Left cardiac atrium (tissue), 4 donors: Measurements from ENCODE around the gene PPP1R14B. TPM values are rescaled to one million over a fixed set of nuclear protein-coding genes. Genes with fewer than 3 reads are reported as not detected.
A peak's percentile ranks its signal among the peaks of the same experiment; 100 is the strongest.

ENCODE experiments used
- ATAC-seq, 2 donors: fragments of 200-7000 bp; cut with Tn5 transposase; one replicate each; pipeline ENCODE4 v1.9.1; 2020; ENCODE audit warnings: mild to moderate bottlenecking in 2 of 2, moderate library complexity in 2 of 2
- DNase-seq: peaks from one replicate; pipeline ENCODE4 v3.0.0-alpha.2; 2020
- intact Hi-C, 2 donors: fragments of 100-400 bp; cut with DNase I; formaldehyde crosslinking; loops; one replicate each; pipeline versions ENCODE4 v1.14.1 to v1.15.1; 2022 to 2023
- total RNA-seq, 2 donors: library from RNA; stranded (reverse); fragmentation: NEBNext Ultra II Directional; extraction: Animal tissue kit (Norgen Biotek cat#: 25700); gene quantifications; one replicate each; pipeline ENCODE4 v1.2.1, GENCODE V29; 2021
- donor health status: DM: no; HTN: yes; CAD: no.
- donor health status: DM: no; HTN: yes; CAD: no; lungs with severe emphysema.
- donor health status: DM: yes; HTN: yes; CAD: no.
- donor health status: Dilated cardiomyopathy.

Gene PPP1R14B
- total RNA-seq, 2 donors from 2014 or later = 122 to 135 TPM

- DNase-seq (no peak), ATAC-seq (no peak)
- intact Hi-C loops = no loop called here
These were observed 8.7 kb downstream of the PPP1R14B start for GRCh38 chr11:64238076-64238475.

DNA sequence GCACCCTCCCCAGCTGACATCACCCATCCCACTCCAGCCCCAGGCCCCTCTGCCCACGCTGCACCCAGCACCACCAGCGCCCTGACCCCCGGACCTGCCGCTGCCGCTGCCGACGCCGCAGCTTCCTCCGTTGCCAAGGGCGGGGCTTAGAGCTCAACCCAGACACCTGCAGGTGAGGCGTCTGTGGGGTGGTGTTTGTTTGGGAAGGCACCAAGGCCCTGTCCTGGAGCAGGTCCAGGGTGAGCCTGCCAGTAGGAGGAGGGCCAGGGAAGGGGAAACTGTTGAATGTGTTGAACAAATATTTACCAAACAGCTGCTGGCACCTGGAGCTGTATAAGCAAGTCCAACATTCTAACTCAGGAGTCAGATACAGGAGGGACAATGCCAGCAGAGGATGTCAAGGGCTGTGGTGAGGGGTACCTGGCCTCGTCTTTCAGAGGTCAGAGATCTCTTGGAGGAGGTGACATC is 9.2 kb downstream of the PPP1R14B start:
- ATAC-seq = no peak
- no peak for DNase-seq
- intact Hi-C loops = no loop called here

GRCh38 chr11:64235437-64236161 is 11.1 kb downstream of the PPP1R14B start:
- no peak for ATAC-seq
- intact Hi-C loops = no loop called here
- no peak for DNase-seq

- ATAC-seq (peak; percentile 27 to 35), DNase-seq (no peak)
- intact Hi-C loops = no loop called here
These were observed 11.9 kb downstream of the PPP1R14B start for GRCh38 chr11:64234647-64235379.

- intact Hi-C loops = no loop called here
- ATAC-seq (peak; percentile 67 to 76), DNase-seq (peak; percentile 84)
These were observed 12.7 kb downstream of the PPP1R14B start, which contains the start of gene VEGFB for GRCh38 chr11:64233913-64234586. VEGFB (plus strand) TSS chr11:64234584; CDS start chr11:64234834, 250 bp downstream.

GRCh38 chr11:64232967-64233315 is 13.8 kb downstream of the PPP1R14B start:
- DNase-seq (no peak), ATAC-seq (no peak)
- intact Hi-C loops = no loop called here

DNA sequence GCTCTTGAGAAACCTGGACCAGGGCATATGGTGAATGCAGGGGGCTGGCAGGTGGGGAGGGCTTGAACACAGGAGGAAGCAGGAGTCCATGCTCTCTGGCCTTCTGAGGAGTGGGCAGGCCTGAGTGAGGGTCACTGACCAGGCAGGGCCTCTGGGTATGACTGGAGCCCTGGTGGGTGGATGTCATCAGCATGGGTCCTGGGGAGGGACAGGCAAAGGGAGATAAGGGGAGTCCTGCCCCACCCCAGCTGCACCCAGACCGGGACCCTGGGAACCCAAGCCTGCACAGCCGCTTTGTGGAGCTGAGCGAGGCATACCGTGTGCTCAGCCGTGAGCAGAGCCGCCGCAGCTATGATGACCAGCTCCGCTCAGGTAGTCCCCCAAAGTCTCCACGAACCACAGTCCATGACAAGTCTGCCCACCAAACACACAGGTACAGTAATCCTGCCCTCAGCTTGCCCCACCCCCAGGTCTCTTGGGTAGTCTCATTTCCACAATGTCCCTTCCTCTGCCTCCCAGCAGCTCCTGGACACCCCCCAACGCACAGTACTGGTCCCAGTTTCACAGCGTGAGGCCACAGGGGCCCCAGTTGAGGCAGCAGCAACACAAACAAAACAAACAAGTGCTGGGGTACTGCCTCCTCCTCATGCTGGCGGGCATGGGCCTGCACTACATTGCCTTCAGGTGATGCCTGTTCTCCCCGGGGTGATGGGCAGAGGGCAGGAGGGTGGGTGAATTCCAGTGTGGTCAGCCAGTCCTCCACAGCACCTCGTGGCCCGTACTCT is 14.4 kb downstream of the PPP1R14B start:
- ATAC-seq = no peak
- no peak for DNase-seq
- intact Hi-C loops = no loop called here

- DNase-seq = no peak
- intact Hi-C loops = no loop called here
These were observed 15.2 kb downstream of the PPP1R14B start for GRCh38 chr11:64231546-64231945.

DNA sequence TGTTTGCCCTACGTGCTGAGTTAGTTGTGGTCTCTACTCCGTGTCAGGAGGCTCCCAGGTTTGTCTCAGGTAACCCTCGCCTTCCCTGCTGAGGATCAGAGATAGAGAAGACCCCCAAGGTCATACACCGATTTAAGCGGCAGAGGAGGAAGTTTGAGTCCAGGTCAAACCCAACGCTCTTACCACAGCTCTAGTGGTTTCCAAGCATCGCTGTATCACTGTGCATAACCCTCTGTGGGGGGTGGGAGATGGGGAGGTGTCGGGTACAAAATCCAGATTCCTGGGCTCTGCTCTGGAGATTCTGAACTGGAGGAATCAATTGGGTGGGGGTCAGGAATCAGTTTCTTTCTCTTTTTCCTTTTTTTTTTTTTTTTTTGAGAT is 15.8 kb downstream of the PPP1R14B start:
- DNase-seq = no peak
- intact Hi-C loops = no loop called here
- ATAC-seq = no peak

More at GRCh38 chr11:64231546-64231945, 15.2 kb downstream of the PPP1R14B start:
- no peak for ATAC-seq

DNA sequence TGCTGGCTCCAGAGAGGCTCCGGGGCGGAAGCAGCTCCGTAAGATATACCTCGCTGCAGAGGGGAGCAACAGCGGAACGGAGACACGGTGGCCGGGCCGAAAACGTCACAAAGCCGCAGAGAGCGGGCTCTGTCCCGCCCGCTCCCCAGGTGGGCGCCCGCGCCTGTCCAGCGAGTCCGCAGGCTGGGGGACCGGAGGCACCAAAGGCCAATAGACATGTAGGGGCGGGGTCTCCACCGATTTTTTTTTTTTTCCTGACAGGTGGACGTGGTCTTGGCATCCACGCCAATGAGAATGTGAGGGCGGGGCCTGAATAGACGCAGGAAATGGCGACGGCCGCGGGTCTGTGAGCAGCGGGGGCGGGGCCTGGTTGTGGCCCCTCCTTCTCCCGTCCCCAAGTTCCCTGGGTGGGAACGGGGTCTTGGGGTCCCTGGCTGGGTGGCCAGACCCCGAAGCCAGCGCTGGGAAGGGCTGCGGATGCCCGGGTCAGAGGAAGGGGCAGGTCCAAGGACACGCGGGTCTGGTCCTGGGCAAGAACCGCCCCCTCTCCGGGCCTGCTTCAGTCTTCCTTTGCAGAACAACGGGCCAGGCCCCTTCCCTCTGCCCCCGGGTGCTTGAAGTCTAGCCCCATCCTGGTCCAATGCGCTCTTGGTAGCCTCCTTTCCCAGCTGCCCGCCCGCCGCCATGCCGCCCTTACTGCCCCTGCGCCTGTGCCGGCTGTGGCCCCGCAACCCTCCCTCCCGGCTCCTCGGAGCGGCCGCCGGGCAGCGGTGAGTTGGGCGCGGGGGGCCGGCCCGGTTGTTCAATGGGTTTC is 16.4 kb downstream of the PPP1R14B start, which contains the start of gene DNAJC4:
TSS of gene DNAJC4 (plus strand) at position 378 of the 814 bp plus-strand sequence. CDS start at position 685, 307 bp downstream.
- intact Hi-C loops = no loop called here
- ATAC-seq (peak; percentile 60 to 66), DNase-seq (peak; percentile 95)

- DNase-seq (no peak), ATAC-seq (no peak)
- intact Hi-C loops = no loop called here
These were observed 17.0 kb downstream of the PPP1R14B start for GRCh38 chr11:64229744-64230170.

DNA sequence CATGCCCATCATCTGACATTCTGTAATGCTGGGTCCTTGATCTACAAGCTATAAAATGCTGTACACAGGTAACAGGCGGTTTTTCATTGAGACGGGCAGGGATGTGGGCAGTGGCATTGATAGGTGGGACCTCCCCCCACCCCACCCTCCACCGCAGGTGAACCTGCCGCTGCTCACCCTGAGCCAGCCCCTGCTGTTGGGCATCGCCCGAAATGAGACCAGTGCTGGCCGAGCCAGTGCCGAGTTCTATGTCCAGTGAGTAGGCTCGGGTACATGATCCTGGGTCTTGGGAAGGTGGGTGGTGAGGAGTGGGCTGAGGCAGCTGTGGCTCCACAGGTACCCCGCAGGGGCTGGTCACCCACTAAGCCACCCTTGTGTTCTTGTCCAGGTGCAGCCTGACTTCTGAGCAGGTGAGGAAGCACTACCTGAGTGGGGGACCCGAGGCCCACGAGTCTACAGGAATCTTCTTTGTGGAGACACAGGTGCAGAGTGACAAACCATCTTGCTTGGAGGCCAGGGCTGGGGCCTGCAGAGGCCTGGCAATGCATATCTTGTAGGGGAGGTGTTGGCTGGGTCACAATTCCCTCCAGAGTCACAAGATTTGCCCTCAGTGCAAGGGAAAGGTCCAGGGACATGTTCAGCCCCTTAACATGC is 17.5 kb downstream of the PPP1R14B start:
- DNase-seq (no peak), ATAC-seq (no peak)
- intact Hi-C loops = no loop called here

DNA sequence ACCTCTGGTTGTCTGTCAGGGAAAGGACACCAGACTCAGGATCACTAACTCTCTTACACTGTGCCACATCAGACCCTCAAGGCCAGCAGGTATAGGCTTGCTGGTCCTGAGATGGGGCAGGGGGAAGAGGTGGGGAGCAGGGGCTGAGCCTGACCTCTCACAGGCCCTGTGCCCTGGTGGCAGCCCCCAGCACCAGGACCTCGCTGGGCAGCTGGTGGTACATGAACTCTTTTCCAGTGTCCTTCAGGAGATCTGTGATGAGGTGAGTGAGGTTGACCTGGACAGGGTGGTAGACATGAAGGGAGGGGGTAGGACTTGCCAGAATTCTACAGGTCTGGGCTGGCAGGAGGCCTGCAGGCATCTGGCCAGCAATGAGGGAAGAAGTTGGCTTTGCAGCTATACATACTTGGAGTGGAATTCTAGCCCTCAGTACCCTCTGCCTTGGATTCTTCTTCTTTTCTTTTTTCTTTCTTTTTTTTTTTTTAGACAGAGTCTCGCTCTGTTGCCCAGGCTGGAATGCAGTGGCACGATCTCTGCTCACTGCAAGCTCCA is 19.3 kb downstream of the PPP1R14B start:
- intact Hi-C loops = no loop called here
- ATAC-seq = no peak
- no peak for DNase-seq

DNA sequence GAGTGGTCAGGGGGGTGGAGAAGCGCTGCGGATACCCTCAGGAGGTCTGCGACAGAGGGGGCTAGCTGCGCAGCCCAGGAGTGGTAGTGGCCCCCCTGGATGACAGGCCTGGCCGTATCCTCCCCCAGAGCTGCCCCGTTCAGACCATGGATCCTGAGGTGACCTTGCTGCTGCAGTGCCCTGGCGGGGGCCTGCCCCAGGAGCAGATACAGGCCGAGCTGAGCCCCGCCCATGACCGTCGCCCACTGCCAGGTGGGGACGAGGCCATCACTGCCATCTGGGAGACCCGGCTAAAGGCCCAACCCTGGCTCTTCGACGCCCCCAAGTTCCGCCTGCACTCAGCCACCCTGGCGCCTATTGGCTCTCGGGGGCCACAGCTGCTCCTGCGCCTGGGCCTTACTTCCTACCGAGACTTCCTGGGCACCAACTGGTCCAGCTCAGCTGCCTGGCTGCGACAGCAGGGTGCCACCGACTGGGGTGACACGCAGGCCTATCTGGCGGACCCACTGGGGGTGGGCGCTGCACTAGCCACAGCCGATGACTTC is 20.2 kb downstream of the PPP1R14B start:
- ATAC-seq (peak; percentile 28 to 39), DNase-seq (peak; percentile 70)
- intact Hi-C loops = no loop called here

DNA sequence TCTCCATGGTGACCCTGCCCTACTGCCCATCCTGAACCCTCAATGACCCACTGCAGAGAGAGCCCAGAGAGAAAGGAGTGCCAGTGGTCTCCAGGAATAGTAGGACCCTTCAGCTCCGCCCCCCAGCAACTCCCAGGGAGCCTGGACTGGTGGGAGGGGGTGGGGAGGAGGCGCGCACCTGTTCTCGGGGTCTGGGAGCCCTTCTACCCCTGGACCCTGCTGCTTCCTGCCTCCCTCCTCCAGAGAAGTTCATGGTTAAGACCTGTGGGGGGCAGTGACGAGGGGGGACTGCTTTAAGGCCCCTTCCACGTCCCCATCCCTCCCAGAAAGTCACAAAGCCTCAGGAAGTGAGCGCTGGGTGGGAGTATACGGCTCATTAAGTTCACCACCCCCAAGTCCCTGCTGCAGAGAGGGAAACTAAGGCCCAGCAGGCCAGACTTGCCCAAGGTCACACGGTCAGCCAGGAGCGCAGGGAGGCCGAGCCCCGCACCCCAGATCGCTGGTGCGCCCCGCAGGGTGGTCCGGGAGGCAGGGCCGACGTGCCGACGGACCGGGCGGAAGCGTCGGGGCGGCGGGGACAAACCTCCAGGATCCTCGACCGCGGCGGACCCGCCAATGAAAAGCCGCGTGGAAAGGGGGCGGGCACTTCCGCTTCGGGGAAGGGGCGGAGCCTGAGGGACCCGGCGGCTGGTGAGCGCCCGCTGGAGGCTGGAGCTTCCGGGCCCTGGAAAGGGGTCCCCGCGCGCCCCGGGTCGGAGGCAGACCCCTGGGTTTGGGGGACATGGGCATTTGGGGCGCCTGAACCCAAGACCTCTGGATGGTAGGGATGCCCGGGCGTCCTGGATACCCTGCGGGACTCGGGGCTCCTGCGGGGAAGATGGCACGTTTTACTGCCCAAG is 20.9 kb downstream of the PPP1R14B start, which contains the start of the genes NUDT22 and TRPT1:
TSS of gene NUDT22 (plus strand) at position 667 of the 899 bp plus-strand sequence. CDS start 379 bp downstream, outside the sequence.
TSS of gene TRPT1 (minus strand) at position 579 of the 899 bp plus-strand sequence. CDS start at position 253, 326 bp downstream.
- ATAC-seq = peak; percentile 83 to 86
- peak; percentile 92 for DNase-seq
- intact Hi-C loops = no loop called here
